ENCODE results near the gene GSG1L. TPM values are rescaled to one million over a fixed set of nuclear protein-coding genes. Genes with fewer than 3 reads are reported as not detected.

Gene GSG1L
- total and polyA plus RNA-seq, 2 of the 13 experiments (the other 11 are each of a cell fraction or from before 2014, with no cell fraction given): not detected

DNA sequence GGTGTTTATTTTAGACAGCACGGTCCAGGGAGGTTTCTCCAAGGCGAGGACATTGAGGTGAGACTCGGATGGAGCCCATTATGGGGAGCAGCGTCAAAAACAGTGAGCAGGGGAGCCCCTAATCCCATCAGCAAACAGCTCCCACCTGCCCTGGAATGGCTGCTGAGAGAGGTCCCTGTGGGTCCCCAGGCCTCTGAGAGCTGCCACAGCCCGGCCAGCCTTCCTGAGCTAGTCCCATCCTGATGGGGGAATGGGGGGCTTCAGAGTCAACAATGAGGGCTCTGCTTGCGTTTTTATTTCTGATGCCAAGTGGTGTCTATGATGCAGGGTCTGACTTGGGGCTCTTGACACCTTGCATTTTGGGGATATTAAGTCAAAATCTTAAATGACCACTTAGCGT, 128.4 kb downstream of the GSG1L start:
- Histone ChIP-seq H3K36me3 (replicated peaks in 1 of 2; ENCODE audit: control insufficient read depth in 1 of 2, insufficient read depth in 2 of 2, low read length in 2 of 2) (no peaks in the 10 kb centered on the region), H4K20me1 (ENCODE audit: insufficient read depth, low read length) (no peaks in the 10 kb centered on the region), H3K4me1 (ENCODE audit: insufficient read depth, low read length) (no peaks in the 10 kb centered on the region), H3K4me2 (ENCODE audit: low read depth, low read length) (no peak overlapping the region), H2AFZ (ENCODE audit: low read length) (no peak overlapping the region), H3K9me3 (ENCODE audit: low read length) (no peaks in the 10 kb centered on the region), H3K27me3 (ENCODE audit: control insufficient read depth in 1 of 2, insufficient read depth in 2 of 2, low read length in 2 of 2) (peaks cover 2 to 34% of the 10 kb centered on the region in 2 experiments; a peak in 3 of 5 replicates), H3K9ac (ENCODE audit: insufficient read depth, low read depth, low read length) (no peak overlapping the region), H3K79me2 (ENCODE audit: insufficient read depth, low read length) (no peaks in the 10 kb centered on the region), H3K4me3 (replicated peaks in 1 of 3; ENCODE audit: insufficient read depth in 1 of 3, low read depth in 2 of 3, low read length in 3 of 3) (no peak overlapping the region), H3K27ac (ENCODE audit: extremely low read length, insufficient read depth, low read length) (no peak overlapping the region)
- no TSS peak for BruUV-seq (replicated peaks)
- DNase-seq (ENCODE audit: low spot score): no peak
- no peak for FAIRE-seq
- CTCF ChIA-PET (ENCODE audit: low intra/inter-chr PET ratio, low total read pairs): no interaction called here
- ATAC-seq: no peak
- intact Hi-C loops (cut with micrococcal nuclease; ENCODE audit: unreplicated experiment): no loop called here
- TF ChIP-seq SPEN (CRISPR knock-in tag; IDR thresholded peaks at IDR 0.05; ENCODE audit: low read depth) (no peak), ZNF101 (CRISPR knock-in tag; IDR thresholded peaks at IDR 0.05; ENCODE audit: borderline replicate concordance, low read depth) (no peak), HMG20B (CRISPR knock-in tag; conservative IDR thresholded peaks at IDR 0.05) (no peak), KLF6 (CRISPR knock-in tag; IDR thresholded peaks at IDR 0.05) (no peak), ZNF431 (CRISPR knock-in tag; IDR thresholded peaks at IDR 0.05; ENCODE audit: borderline replicate concordance, low read depth) (no peak), HIVEP1 (CRISPR knock-in tag; IDR thresholded peaks at IDR 0.05) (no peak), ZFYVE20 (CRISPR knock-in tag; IDR thresholded peaks at IDR 0.05; ENCODE audit: borderline replicate concordance, low read depth) (no peak), JUN (CRISPR knock-in tag; IDR thresholded peaks at IDR 0.05) (no peak), ZNF746 (CRISPR knock-in tag; IDR thresholded peaks at IDR 0.05) (no peak), KMT2B (CRISPR knock-in tag; IDR thresholded peaks at IDR 0.05) (no peak), MTA3 (CRISPR knock-in tag; IDR thresholded peaks at IDR 0.05) (no peak)
- TF ChIP-seq, protein P1, sequence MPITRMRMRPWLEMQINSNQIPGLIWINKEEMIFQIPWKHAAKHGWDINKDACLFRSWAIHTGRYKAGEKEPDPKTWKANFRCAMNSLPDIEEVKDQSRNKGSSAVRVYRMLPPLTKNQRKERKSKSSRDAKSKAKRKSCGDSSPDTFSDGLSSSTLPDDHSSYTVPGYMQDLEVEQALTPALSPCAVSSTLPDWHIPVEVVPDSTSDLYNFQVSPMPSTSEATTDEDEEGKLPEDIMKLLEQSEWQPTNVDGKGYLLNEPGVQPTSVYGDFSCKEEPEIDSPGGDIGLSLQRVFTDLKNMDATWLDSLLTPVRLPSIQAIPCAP (CRISPR knock-in tag; IDR thresholded peaks at IDR 0.05; ENCODE audit: low read depth): no peak
- TF ChIP-seq, protein P2, sequence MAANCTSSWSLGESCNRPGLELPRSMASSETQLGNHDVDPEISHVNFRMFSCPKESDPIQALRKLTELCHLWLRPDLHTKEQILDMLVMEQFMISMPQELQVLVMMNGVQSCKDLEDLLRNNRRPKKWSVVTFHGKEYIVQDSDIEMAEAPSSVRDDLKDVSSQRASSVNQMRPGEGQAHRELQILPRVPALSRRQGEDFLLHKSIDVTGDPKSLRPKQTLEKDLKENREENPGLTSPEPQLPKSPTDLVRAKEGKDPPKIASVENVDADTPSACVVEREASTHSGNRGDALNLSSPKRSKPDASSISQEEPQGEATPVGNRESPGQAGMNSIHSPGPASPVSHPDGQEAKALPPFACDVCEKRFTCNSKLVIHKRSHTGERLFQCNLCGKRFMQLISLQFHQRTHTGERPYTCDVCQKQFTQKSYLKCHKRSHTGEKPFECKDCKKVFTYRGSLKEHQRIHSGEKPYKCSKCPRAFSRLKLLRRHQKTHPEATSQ (CRISPR knock-in tag; IDR thresholded peaks at IDR 0.05; ENCODE audit: borderline replicate concordance): no peak
- TF ChIP-seq, protein P3, sequence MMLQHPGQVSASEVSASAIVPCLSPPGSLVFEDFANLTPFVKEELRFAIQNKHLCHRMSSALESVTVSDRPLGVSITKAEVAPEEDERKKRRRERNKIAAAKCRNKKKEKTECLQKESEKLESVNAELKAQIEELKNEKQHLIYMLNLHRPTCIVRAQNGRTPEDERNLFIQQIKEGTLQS (CRISPR knock-in tag; IDR thresholded peaks at IDR 0.05): no peak
- POLR2A ChIA-PET: no interaction called here
- in situ Hi-C loops (cut with HindIII; ENCODE audit: extremely low pct_ligation_motif_present, low pct_unique_long_range_greater_than_20kb): no loop called here
- 26% methylated on average over 6 of the region's 7 CpGs for WGBS (ENCODE audit: low lambda C conversion rate)

Data from HepG2 (cell line).